Activated effector memory CD4-positive, alpha-beta T cell treated with anti-CD3 and anti-CD28 coated beads, Interleukin-2, amount 50 U/mL, for 16 hours (primary cell): ENCODE measurements around the gene PRKCA.
"Not testable (repeated sequence)": the region's sequence is repeated elsewhere in the genome, so short reads cannot be mapped to it uniquely, and the experiment has no call there.

Experiments used
- DNase-seq: peaks from one replicate; pipeline ENCODE4 v3.0.0-alpha.2; 2020

The PRKCA gene

GRCh38 chr17:66469461-66469860 is 167.0 kb downstream of the PRKCA start:
- DNase-seq, result no peak

- no peak for DNase-seq
These were observed 167.5 kb downstream of the PRKCA start for GRCh38 chr17:66469890-66470289.

- no peak for DNase-seq
These were observed 169.7 kb downstream of the PRKCA start for GRCh38 chr17:66472123-66472522.

GRCh38 chr17:66474258-66474657 is 171.8 kb downstream of the PRKCA start:
- no peak for DNase-seq

GRCh38 chr17:66474806-66475497 is 172.5 kb downstream of the PRKCA start:
- no peak for DNase-seq

GRCh38 chr17:66476014-66476413 is 173.6 kb downstream of the PRKCA start:
- DNase-seq, result no peak

GRCh38 chr17:66477615-66478283 is 175.3 kb downstream of the PRKCA start:
- DNase-seq, result no peak

- not testable (repeated sequence) for DNase-seq
These were observed 176.9 kb downstream of the PRKCA start for GRCh38 chr17:66479230-66479889.

- no peak for DNase-seq
These were observed 177.8 kb downstream of the PRKCA start for GRCh38 chr17:66480243-66480642.

- DNase-seq, result no peak
These were observed 178.4 kb downstream of the PRKCA start for GRCh38 chr17:66480802-66481201.

GRCh38 chr17:66481271-66481670 is 178.9 kb downstream of the PRKCA start:
- DNase-seq, result no peak

- no peak for DNase-seq
These were observed 181.5 kb downstream of the PRKCA start for GRCh38 chr17:66483906-66484305.

- DNase-seq, result no peak
These were observed 183.0 kb downstream of the PRKCA start for GRCh38 chr17:66485309-66485947.

GRCh38 chr17:66487121-66487520 is 184.7 kb downstream of the PRKCA start:
- no peak for DNase-seq

GRCh38 chr17:66487981-66488468 is 185.6 kb downstream of the PRKCA start:
- no peak for DNase-seq

GRCh38 chr17:66488864-66489263 is 186.5 kb downstream of the PRKCA start:
- DNase-seq, result no peak

GRCh38 chr17:66489576-66489975 is 187.2 kb downstream of the PRKCA start:
- not testable (repeated sequence) for DNase-seq

GRCh38 chr17:66491213-66491612 is 188.8 kb downstream of the PRKCA start:
- DNase-seq, result no peak

- DNase-seq, result no peak
These were observed 189.3 kb downstream of the PRKCA start for GRCh38 chr17:66491665-66492064.

- no peak for DNase-seq
These were observed 189.7 kb downstream of the PRKCA start for GRCh38 chr17:66492080-66492479.

GRCh38 chr17:66492561-66493005 is 190.2 kb downstream of the PRKCA start:
- no peak for DNase-seq

- DNase-seq, result no peak
These were observed 191.0 kb downstream of the PRKCA start for GRCh38 chr17:66493283-66494019.
